Activated naive CD4-positive, alpha-beta T cell treated with anti-CD3 and anti-CD28 coated beads, Interleukin-2, amount 50 U/mL, for 24 hours (primary cell): ENCODE measurements around the gene PIGH.

Experiments used
- H3K27ac Mint-ChIP-seq: one replicate; pipeline ENCODE4 v1.8.0; 2021; ENCODE audit warnings: mild to moderate bottlenecking, mixed read lengths
- H3K27me3 Mint-ChIP-seq: one replicate; pipeline ENCODE4 v1.8.0; 2021; ENCODE audit warnings: mixed read lengths
- H3K36me3 Mint-ChIP-seq: one replicate; pipeline ENCODE4 v1.8.0; 2021; ENCODE audit warnings: mixed read lengths
- H3K4me1 Mint-ChIP-seq: one replicate; pipeline ENCODE4 v1.8.0; 2021; ENCODE audit warnings: mixed read lengths
- H3K4me3 Mint-ChIP-seq: one replicate; pipeline ENCODE4 v1.8.0; 2021; ENCODE audit warnings: mild to moderate bottlenecking, mixed read lengths
- H3K9me3 Mint-ChIP-seq: one replicate; pipeline ENCODE4 v1.8.0; 2021; ENCODE audit warnings: mixed read lengths

Gene PIGH

GRCh38 chr14:67571991-67572323, 28.1 kb downstream of the PIGH start:
- no peak overlapping the region for H3K27ac Mint-ChIP-seq
- H3K27me3 Mint-ChIP-seq, result no peaks in the 10 kb centered on the region
- H3K36me3 Mint-ChIP-seq, result no peaks in the 10 kb centered on the region
- no peaks in the 10 kb centered on the region for H3K4me1 Mint-ChIP-seq
- no peak overlapping the region for H3K4me3 Mint-ChIP-seq
- no peaks in the 10 kb centered on the region for H3K9me3 Mint-ChIP-seq

- no peaks in the 10 kb centered on the region for H3K9me3 Mint-ChIP-seq
- H3K4me1 Mint-ChIP-seq, result no peaks in the 10 kb centered on the region
- no peaks in the 10 kb centered on the region for H3K36me3 Mint-ChIP-seq
- no peaks in the 10 kb centered on the region for H3K27me3 Mint-ChIP-seq
- no peak overlapping the region for H3K4me3 Mint-ChIP-seq
- H3K27ac Mint-ChIP-seq, result no peak overlapping the region
Observed at GRCh38 chr14:67571275-67571990, 28.6 kb downstream of the PIGH start.

GRCh38 chr14:67570453-67570852, 29.6 kb downstream of the PIGH start:
- no peaks in the 10 kb centered on the region for H3K36me3 Mint-ChIP-seq
- no peak overlapping the region for H3K27ac Mint-ChIP-seq
- no peaks in the 10 kb centered on the region for H3K9me3 Mint-ChIP-seq
- H3K27me3 Mint-ChIP-seq, result no peaks in the 10 kb centered on the region
- H3K4me1 Mint-ChIP-seq, result no peaks in the 10 kb centered on the region
- no peak overlapping the region for H3K4me3 Mint-ChIP-seq

- Mint-ChIP-seq H3K4me1 (no peaks in the 10 kb centered on the region), H3K27ac (no peak overlapping the region), H3K4me3 (no peak overlapping the region), H3K36me3 (no peaks in the 10 kb centered on the region), H3K9me3 (no peaks in the 10 kb centered on the region), H3K27me3 (no peaks in the 10 kb centered on the region)
Observed at GRCh38 chr14:67569651-67570290, 30.3 kb downstream of the PIGH start.

- no peaks in the 10 kb centered on the region for H3K27me3 Mint-ChIP-seq
- H3K4me1 Mint-ChIP-seq, result no peaks in the 10 kb centered on the region
- H3K36me3 Mint-ChIP-seq, result no peaks in the 10 kb centered on the region
- no peak overlapping the region for H3K4me3 Mint-ChIP-seq
- H3K9me3 Mint-ChIP-seq, result no peaks in the 10 kb centered on the region
- H3K27ac Mint-ChIP-seq, result no peak overlapping the region
Observed at GRCh38 chr14:67569011-67569650, 30.9 kb downstream of the PIGH start.

GRCh38 chr14:67567654-67568053, 32.4 kb downstream of the PIGH start:
- H3K27me3 Mint-ChIP-seq, result no peaks in the 10 kb centered on the region
- H3K27ac Mint-ChIP-seq, result peak overlapping the region; percentile 8
- no peaks in the 10 kb centered on the region for H3K9me3 Mint-ChIP-seq
- H3K36me3 Mint-ChIP-seq, result no peaks in the 10 kb centered on the region
- H3K4me1 Mint-ChIP-seq, result no peaks in the 10 kb centered on the region
- H3K4me3 Mint-ChIP-seq, result no peak overlapping the region

GRCh38 chr14:67566908-67567307, 33.2 kb downstream of the PIGH start:
- Mint-ChIP-seq H3K4me3 (no peak overlapping the region), H3K4me1 (no peaks in the 10 kb centered on the region), H3K27ac (no peak overlapping the region), H3K36me3 (no peaks in the 10 kb centered on the region), H3K27me3 (no peaks in the 10 kb centered on the region), H3K9me3 (no peaks in the 10 kb centered on the region)

- Mint-ChIP-seq H3K4me1 (no peaks in the 10 kb centered on the region), H3K27me3 (no peaks in the 10 kb centered on the region), H3K4me3 (no peak overlapping the region), H3K9me3 (no peaks in the 10 kb centered on the region), H3K36me3 (no peaks in the 10 kb centered on the region), H3K27ac (no peak overlapping the region)
Observed at GRCh38 chr14:67564236-67564635, 35.8 kb downstream of the PIGH start.

- H3K27ac Mint-ChIP-seq, result no peak overlapping the region
- H3K27me3 Mint-ChIP-seq, result no peaks in the 10 kb centered on the region
- H3K4me3 Mint-ChIP-seq, result no peak overlapping the region
- no peaks in the 10 kb centered on the region for H3K9me3 Mint-ChIP-seq
- no peaks in the 10 kb centered on the region for H3K36me3 Mint-ChIP-seq
- H3K4me1 Mint-ChIP-seq, result no peaks in the 10 kb centered on the region
Observed at GRCh38 chr14:67562776-67563150, 37.3 kb downstream of the PIGH start.

GRCh38 chr14:67562025-67562775, 37.9 kb downstream of the PIGH start:
- Mint-ChIP-seq H3K36me3 (no peaks in the 10 kb centered on the region), H3K9me3 (no peaks in the 10 kb centered on the region), H3K4me1 (no peaks in the 10 kb centered on the region), H3K4me3 (no peak overlapping the region), H3K27ac (no peak overlapping the region), H3K27me3 (no peaks in the 10 kb centered on the region)

GRCh38 chr14:67559639-67560038, 40.4 kb downstream of the PIGH start:
- no peaks in the 10 kb centered on the region for H3K27me3 Mint-ChIP-seq
- H3K27ac Mint-ChIP-seq, result no peak overlapping the region
- H3K4me3 Mint-ChIP-seq, result no peak overlapping the region
- no peaks in the 10 kb centered on the region for H3K9me3 Mint-ChIP-seq
- H3K36me3 Mint-ChIP-seq, result no peaks in the 10 kb centered on the region
- no peaks in the 10 kb centered on the region for H3K4me1 Mint-ChIP-seq

- Mint-ChIP-seq H3K36me3 (no peaks in the 10 kb centered on the region), H3K9me3 (no peaks in the 10 kb centered on the region), H3K27ac (no peak overlapping the region), H3K4me3 (no peak overlapping the region), H3K4me1 (no peaks in the 10 kb centered on the region), H3K27me3 (no peaks in the 10 kb centered on the region)
Observed at GRCh38 chr14:67557656-67558055, 42.4 kb downstream of the PIGH start.

- Mint-ChIP-seq H3K27ac (no peak overlapping the region), H3K27me3 (no peaks in the 10 kb centered on the region), H3K4me3 (no peak overlapping the region), H3K4me1 (no peaks in the 10 kb centered on the region), H3K36me3 (no peaks in the 10 kb centered on the region), H3K9me3 (no peaks in the 10 kb centered on the region)
Observed at GRCh38 chr14:67557118-67557517, 43.0 kb downstream of the PIGH start.

GRCh38 chr14:67556671-67557070, 43.4 kb downstream of the PIGH start:
- no peaks in the 10 kb centered on the region for H3K27me3 Mint-ChIP-seq
- H3K27ac Mint-ChIP-seq, result no peak overlapping the region
- no peaks in the 10 kb centered on the region for H3K36me3 Mint-ChIP-seq
- H3K4me3 Mint-ChIP-seq, result no peak overlapping the region
- H3K4me1 Mint-ChIP-seq, result no peaks in the 10 kb centered on the region
- no peaks in the 10 kb centered on the region for H3K9me3 Mint-ChIP-seq

GRCh38 chr14:67555518-67556090, 44.5 kb downstream of the PIGH start:
- Mint-ChIP-seq H3K4me1 (no peaks in the 10 kb centered on the region), H3K4me3 (no peak overlapping the region)

GRCh38 chr14:67554341-67554740, 45.7 kb downstream of the PIGH start:
- Mint-ChIP-seq H3K9me3 (no peaks in the 10 kb centered on the region), H3K27ac (no peak overlapping the region), H3K4me3 (no peak overlapping the region), H3K27me3 (no peaks in the 10 kb centered on the region), H3K4me1 (no peaks in the 10 kb centered on the region), H3K36me3 (no peaks in the 10 kb centered on the region)

More at GRCh38 chr14:67555518-67556090, 44.5 kb downstream of the PIGH start:
- Mint-ChIP-seq H3K27ac (no peak overlapping the region), H3K27me3 (no peaks in the 10 kb centered on the region), H3K36me3 (no peaks in the 10 kb centered on the region), H3K9me3 (no peaks in the 10 kb centered on the region)
